GM12874 (cell line): Measurements from ENCODE around the gene PNPLA5.

Source experiments
- TF ChIP-seq, protein P1 (sequence below): IDR thresholded peaks from 2 replicates; pipeline ENCODE4 v1.5.1; 2011; ENCODE audit warnings: low read depth, mild to moderate bottlenecking, control low read depth, low read length, moderate library complexity; ENCODE audit not compliant: insufficient read depth

Gene PNPLA5

DNA sequence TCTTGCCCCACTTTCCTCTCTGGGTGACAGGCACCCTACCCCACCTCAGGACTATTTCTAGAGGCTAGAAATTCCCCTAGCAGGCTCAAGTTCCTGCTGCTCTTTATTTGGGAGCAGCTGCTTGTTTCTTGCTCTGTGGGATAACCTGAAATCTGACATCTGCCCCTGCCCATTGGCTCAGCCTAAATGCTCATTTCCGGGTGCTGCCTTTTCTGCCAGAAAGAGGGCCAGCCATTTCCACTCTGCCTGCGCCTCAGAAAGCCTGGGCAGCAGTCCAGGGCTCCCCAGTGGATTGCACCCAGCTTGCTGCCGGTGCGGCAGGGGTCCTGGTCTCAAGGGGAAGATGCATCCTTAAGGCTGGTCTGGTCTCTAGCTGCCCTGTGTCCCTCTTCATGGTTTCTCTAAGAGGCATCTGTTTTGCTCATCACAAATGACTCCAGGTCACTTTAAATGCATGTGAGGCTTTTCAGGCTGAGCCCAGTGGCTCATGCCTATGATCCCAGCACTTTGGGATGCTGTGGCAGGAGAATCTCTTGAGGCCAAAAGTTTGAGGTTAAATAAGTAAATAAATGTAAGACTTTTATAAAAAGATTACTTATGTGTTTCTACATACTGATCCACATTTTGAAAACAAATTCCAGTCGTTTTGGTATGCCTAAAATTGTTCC lies 10.3 kb upstream of the PNPLA5 start:
- TF ChIP-seq, protein P1, sequence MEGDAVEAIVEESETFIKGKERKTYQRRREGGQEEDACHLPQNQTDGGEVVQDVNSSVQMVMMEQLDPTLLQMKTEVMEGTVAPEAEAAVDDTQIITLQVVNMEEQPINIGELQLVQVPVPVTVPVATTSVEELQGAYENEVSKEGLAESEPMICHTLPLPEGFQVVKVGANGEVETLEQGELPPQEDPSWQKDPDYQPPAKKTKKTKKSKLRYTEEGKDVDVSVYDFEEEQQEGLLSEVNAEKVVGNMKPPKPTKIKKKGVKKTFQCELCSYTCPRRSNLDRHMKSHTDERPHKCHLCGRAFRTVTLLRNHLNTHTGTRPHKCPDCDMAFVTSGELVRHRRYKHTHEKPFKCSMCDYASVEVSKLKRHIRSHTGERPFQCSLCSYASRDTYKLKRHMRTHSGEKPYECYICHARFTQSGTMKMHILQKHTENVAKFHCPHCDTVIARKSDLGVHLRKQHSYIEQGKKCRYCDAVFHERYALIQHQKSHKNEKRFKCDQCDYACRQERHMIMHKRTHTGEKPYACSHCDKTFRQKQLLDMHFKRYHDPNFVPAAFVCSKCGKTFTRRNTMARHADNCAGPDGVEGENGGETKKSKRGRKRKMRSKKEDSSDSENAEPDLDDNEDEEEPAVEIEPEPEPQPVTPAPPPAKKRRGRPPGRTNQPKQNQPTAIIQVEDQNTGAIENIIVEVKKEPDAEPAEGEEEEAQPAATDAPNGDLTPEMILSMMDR: no peak

- TF ChIP-seq, protein P1: no peak
These were observed 8.4 kb upstream of the PNPLA5 start for GRCh38 chr22:43900206-43900605.

DNA sequence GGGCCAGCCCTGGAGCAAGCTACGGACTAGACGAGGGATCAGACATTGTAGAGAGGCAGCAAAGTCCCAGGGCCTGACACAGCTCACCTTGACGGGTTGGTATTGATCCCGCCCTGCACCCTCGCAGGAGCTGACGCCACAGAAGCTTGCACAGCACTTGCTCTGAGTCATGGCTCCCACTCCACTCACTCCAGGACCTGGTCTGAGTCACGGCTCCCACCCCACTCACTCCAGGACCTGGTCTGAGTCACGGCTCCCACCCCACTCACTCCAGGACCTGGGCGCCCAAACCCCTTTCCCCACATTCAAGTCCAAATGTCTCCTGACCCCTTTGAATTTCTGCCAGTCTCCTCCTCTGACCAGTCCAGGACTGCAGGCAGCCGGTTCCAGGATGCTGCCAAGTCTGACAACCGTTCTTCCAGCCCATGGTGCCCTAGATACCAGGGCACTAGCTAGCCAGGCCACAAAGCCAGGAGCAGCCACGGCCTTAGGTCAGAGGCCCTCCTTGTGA lies 6.0 kb upstream of the PNPLA5 start:
- TF ChIP-seq, protein P1: no peak

GRCh38 chr22:43895986-43896645 lies 4.3 kb upstream of the PNPLA5 start:
- TF ChIP-seq, protein P1: 0 out of 2 replicates have a peak, but pooled peaks have one; percentile 8

DNA sequence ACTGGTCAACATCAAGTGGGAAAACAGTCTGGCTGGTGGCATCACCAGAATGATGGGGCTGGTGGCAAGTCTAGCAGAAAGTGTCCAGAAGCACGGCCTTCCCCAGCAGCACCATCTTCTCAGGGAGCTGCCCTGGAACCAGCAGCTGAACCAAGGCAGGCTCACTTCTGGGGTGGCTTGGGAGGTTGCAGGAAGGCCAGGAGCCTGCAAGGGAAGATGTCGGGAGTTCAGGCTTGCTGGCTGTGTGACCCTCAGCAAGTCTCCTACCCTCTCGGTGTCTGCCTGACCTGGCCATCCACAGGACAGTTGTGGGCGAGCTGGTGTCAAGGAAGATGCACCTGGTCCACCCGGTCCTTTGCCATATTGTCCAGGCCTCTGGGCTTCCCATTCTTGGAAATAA lies 2.3 kb upstream of the PNPLA5 start:
- TF ChIP-seq, protein P1: no peak

- TF ChIP-seq, protein P1: no peak
These were observed 1.5 kb upstream of the PNPLA5 start for GRCh38 chr22:43893266-43893665.

DNA sequence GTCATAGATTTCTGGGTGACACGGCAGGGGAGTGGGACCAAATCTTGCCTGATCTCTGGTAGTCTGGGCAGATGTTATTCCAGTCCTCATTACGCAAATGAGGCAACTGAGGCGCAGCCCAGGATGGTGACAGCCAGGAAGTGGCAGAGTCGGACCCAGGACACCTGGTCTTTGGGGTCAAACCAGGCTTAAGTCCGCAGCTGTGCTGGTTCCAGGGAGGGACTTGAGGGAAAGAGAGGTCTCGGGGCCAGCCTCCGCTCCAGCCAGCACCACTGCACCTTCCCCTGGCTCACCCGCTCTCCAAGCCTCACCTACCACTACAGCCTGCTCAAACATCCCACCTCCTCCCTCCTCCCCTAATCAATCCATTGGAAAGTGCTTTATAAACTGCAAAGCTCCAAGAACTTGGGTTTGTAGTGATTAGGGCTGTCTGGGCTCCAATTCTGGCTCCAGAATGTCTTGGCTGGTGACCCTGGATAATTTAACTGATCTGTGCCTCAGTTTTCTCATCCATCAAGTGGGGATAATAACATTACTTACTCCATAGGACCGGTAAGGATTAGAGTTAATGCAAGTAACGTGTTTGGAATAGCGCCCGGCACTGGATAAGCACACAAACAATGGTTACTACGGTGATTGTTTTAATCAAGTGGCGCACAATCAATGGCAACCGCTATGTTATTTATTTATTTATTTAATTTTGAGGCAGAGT lies 526 bp upstream of the PNPLA5 start:
- TF ChIP-seq, protein P1: no peak
